Right lobe of liver (tissue), 4 donors: Measurements from ENCODE around the gene WDR91.

ENCODE experiments used
- CTCF ChIP-seq, 4 donors: fragments of 200-600 bp in 3 of 4; fragments of 450-650 bp in 1 of 4; IDR thresholded peaks; one replicate each; pipeline versions ENCODE4 v1.5.1 to v1.8.0; 2016 to 2022; ENCODE audit warnings: antibody characterized with exemption in 4 of 4, mild to moderate bottlenecking in 2 of 4
- POLR2A ChIP-seq: fragments of 450-650 bp; IDR thresholded peaks from one replicate; pipeline ENCODE4 v1.6.1; 2017; ENCODE audit warnings: antibody characterized with exemption, mild to moderate bottlenecking
- donor health status: DM: no; HTN: no; CAD: no.
- donor health status: DM: no; HTN: no; CAD: no.
- donor health status: DM: no; HTN: yes; CAD: no.

- no peak for TF ChIP-seq CTCF (IDR thresholded peaks at IDR 0.05)
- no peak for TF ChIP-seq POLR2A
These were observed 34.2 kb upstream of the WDR91 start for GRCh38 chr7:135245226-135246190.
